SKM-1 (cell line): Measurements from ENCODE around the gene NDRG2.
"Not testable (repeated sequence)": the region's sequence is repeated elsewhere in the genome, so short reads cannot be mapped to it uniquely, and the experiment has no call there.

Source experiments
- DNase-seq: peaks from one replicate; lab custom pipeline; 2025; ENCODE audit not compliant: unreplicated experiment; lab: John Stamatoyannopoulos, UW

The NDRG2 gene

GRCh38 chr14:21016413-21017190 lies 8.3 kb downstream of the NDRG2 start:
- no peak for DNase-seq

GRCh38 chr14:21015312-21015711 lies 9.5 kb downstream of the NDRG2 start:
- peak; percentile 39 for DNase-seq

- peak; percentile 36 for DNase-seq
Observed at GRCh38 chr14:21014761-21015190, 10.1 kb downstream of the NDRG2 start.

GRCh38 chr14:21011136-21011535 lies 13.7 kb downstream of the NDRG2 start:
- no peak for DNase-seq

GRCh38 chr14:21009721-21010120 lies 15.1 kb downstream of the NDRG2 start:
- DNase-seq = not testable (repeated sequence)

GRCh38 chr14:21003788-21004346 lies 21.0 kb downstream of the NDRG2 start:
- DNase-seq = no peak

GRCh38 chr14:21001218-21001617 lies 23.6 kb downstream of the NDRG2 start:
- no peak for DNase-seq

- DNase-seq = no peak
Observed at GRCh38 chr14:20999591-20999990, 25.3 kb downstream of the NDRG2 start.

GRCh38 chr14:20998674-20999366 lies 26.0 kb downstream of the NDRG2 start, which contains the start of gene SLC39A2:
Gene SLC39A2, plus strand, starts transcription at chr14:20999293. Its CDS starts 154 bp downstream, at chr14:20999447.
- DNase-seq = no peak

- DNase-seq = no peak
Observed at GRCh38 chr14:20998139-20998538, 26.7 kb downstream of the NDRG2 start.

GRCh38 chr14:20997564-20997963 lies 27.3 kb downstream of the NDRG2 start:
- DNase-seq = no peak

GRCh38 chr14:20997115-20997514 lies 27.7 kb downstream of the NDRG2 start:
- DNase-seq = no peak

- no peak for DNase-seq
Observed at GRCh38 chr14:20996521-20996920, 28.3 kb downstream of the NDRG2 start.

GRCh38 chr14:20989787-20990600 lies 34.9 kb downstream of the NDRG2 start, which contains the start of gene METTL17:
Gene METTL17, plus strand, starts transcription at chr14:20989980. Its CDS starts 23 bp downstream, at chr14:20990003.
- DNase-seq = peak; percentile 64

- no peak for DNase-seq
Observed at GRCh38 chr14:20989471-20989786, 35.4 kb downstream of the NDRG2 start.

- DNase-seq = peak; percentile 6
Observed at GRCh38 chr14:20988717-20989470, 36.0 kb downstream of the NDRG2 start.

- no peak for DNase-seq
Observed at GRCh38 chr14:20986811-20987210, 38.0 kb downstream of the NDRG2 start.

- peak; percentile 1 for DNase-seq
Observed at GRCh38 chr14:20985650-20986049, 39.2 kb downstream of the NDRG2 start.

GRCh38 chr14:20982646-20983369 lies 42.1 kb downstream of the NDRG2 start:
- no peak for DNase-seq

GRCh38 chr14:20980906-20981305 lies 44.0 kb downstream of the NDRG2 start:
- DNase-seq = no peak
